ENCODE measurements around the gene FNBP1. TPM values are rescaled to one million over a fixed set of nuclear protein-coding genes. Genes with fewer than 3 reads are reported as not detected.
A peak's percentile ranks its signal among the peaks of the same experiment; 100 is the strongest.

Gene FNBP1
- total and polyA plus RNA-seq, 2 experiments from 2014 or later: 26.6 to 28.8 TPM

- TF ChIP-seq, protein P1, sequence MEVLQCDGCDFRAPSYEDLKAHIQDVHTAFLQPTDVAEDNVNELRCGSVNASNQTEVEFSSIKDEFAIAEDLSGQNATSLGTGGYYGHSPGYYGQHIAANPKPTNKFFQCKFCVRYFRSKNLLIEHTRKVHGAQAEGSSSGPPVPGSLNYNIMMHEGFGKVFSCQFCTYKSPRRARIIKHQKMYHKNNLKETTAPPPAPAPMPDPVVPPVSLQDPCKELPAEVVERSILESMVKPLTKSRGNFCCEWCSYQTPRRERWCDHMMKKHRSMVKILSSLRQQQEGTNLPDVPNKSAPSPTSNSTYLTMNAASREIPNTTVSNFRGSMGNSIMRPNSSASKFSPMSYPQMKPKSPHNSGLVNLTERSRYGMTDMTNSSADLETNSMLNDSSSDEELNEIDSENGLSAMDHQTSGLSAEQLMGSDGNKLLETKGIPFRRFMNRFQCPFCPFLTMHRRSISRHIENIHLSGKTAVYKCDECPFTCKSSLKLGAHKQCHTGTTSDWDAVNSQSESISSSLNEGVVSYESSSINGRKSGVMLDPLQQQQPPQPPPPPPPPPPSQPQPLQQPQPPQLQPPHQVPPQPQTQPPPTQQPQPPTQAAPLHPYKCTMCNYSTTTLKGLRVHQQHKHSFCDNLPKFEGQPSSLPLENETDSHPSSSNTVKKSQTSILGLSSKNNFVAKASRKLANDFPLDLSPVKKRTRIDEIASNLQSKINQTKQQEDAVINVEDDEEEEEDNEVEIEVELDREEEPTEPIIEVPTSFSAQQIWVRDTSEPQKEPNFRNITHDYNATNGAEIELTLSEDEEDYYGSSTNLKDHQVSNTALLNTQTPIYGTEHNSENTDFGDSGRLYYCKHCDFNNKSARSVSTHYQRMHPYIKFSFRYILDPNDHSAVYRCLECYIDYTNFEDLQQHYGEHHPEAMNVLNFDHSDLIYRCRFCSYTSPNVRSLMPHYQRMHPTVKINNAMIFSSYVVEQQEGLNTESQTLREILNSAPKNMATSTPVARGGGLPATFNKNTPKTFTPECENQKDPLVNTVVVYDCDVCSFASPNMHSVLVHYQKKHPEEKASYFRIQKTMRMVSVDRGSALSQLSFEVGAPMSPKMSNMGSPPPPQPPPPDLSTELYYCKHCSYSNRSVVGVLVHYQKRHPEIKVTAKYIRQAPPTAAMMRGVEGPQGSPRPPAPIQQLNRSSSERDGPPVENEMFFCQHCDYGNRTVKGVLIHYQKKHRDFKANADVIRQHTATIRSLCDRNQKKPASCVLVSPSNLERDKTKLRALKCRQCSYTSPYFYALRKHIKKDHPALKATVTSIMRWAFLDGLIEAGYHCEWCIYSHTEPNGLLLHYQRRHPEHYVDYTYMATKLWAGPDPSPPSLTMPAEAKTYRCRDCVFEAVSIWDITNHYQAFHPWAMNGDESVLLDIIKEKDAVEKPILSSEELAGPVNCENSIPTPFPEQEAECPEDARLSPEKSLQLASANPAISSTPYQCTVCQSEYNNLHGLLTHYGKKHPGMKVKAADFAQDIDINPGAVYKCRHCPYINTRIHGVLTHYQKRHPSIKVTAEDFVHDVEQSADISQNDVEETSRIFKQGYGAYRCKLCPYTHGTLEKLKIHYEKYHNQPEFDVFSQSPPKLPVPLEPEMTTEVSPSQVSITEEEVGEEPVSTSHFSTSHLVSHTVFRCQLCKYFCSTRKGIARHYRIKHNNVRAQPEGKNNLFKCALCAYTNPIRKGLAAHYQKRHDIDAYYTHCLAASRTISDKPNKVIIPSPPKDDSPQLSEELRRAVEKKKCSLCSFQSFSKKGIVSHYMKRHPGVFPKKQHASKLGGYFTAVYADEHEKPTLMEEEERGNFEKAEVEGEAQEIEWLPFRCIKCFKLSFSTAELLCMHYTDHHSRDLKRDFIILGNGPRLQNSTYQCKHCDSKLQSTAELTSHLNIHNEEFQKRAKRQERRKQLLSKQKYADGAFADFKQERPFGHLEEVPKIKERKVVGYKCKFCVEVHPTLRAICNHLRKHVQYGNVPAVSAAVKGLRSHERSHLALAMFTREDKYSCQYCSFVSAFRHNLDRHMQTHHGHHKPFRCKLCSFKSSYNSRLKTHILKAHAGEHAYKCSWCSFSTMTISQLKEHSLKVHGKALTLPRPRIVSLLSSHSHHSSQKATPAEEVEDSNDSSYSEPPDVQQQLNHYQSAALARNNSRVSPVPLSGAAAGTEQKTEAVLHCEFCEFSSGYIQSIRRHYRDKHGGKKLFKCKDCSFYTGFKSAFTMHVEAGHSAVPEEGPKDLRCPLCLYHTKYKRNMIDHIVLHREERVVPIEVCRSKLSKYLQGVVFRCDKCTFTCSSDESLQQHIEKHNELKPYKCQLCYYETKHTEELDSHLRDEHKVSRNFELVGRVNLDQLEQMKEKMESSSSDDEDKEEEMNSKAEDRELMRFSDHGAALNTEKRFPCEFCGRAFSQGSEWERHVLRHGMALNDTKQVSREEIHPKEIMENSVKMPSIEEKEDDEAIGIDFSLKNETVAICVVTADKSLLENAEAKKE (CRISPR knock-in tag; IDR thresholded peaks at IDR 0.05): no peak
- no peak for TF ChIP-seq JUNB (IDR thresholded peaks at IDR 0.05; ENCODE audit: unreplicated experiment)
- no peak for TF ChIP-seq ZNF331 (CRISPR knock-in tag; IDR thresholded peaks at IDR 0.05; ENCODE audit: low read depth)
- no peak for TF ChIP-seq NANOG (IDR thresholded peaks at IDR 0.05; ENCODE audit: borderline replicate concordance)
- TF ChIP-seq CREB1 (CRISPR knock-in tag; IDR thresholded peaks at IDR 0.05; ENCODE audit: low read depth): no peak
Measured at GRCh38 chr9:130051855-130052254, 8.9 kb upstream of the FNBP1 start (continued).

GRCh38 chr9:130050462-130050861, 7.5 kb upstream of the FNBP1 start:
- peaks cover 23% of the 10 kb centered on the region for H3K4me1 Mint-ChIP-seq
- Histone ChIP-seq H3K79me2 (replicated peaks; ENCODE audit: insufficient read depth) (peaks cover 28% of the 10 kb centered on the region), H3K27ac (ENCODE audit: low read depth) (peak overlapping the region; percentile 72; the same call in 1 of the 2 replicates), H3F3A (replicated peaks; ENCODE audit: low read depth) (peaks cover 3% of the 10 kb centered on the region; the same call in 1 of the 2 replicates), H2AFZ (no peak overlapping the region), H3K36me3 (ENCODE audit: insufficient read depth) (no peaks in the 10 kb centered on the region), H3K4me3 (no peak overlapping the region), H3K9me2 (ENCODE audit: insufficient read depth) (no peaks in the 10 kb centered on the region), H3K4me2 (0 out of 2 replicates have a peak overlapping the region, but pooled peaks have one; percentile 31), H3K27me3 (ENCODE audit: insufficient read depth) (peaks cover 1% of the 10 kb centered on the region; the same call in 1 of the 2 replicates), H4K20me1 (replicated peaks; ENCODE audit: insufficient read depth) (no peaks in the 10 kb centered on the region), H3K4me1 (ENCODE audit: insufficient read depth) (peaks cover 32% of the 10 kb centered on the region)
- H3K4me3 Mint-ChIP-seq: no peak overlapping the region
- H3K27ac Mint-ChIP-seq: peak overlapping the region; percentile 38; the same call in 1 of the 2 replicates
- no peaks in the 10 kb centered on the region for H3K9me3 Mint-ChIP-seq
- ATAC-seq (no peak), DNase-seq (ENCODE audit: low spot score) (no peak)
- H3K36me3 Mint-ChIP-seq (ENCODE audit: low read depth): no peaks in the 10 kb centered on the region; the same call in 2 of the 3 replicates
- H3K27me3 Mint-ChIP-seq (ENCODE audit: insufficient read depth, low read depth, poor library complexity): peaks cover 3% of the 10 kb centered on the region
- TF ChIP-seq NANOG (IDR thresholded peaks at IDR 0.05; ENCODE audit: borderline replicate concordance) (no peak), EZH2 (IDR thresholded peaks at IDR 0.05; ENCODE audit: low read depth, unreplicated experiment) (no peak), ZNF114 (CRISPR knock-in tag; IDR thresholded peaks at IDR 0.05) (no peak), ZNF331 (CRISPR knock-in tag; IDR thresholded peaks at IDR 0.05; ENCODE audit: low read depth) (no peak), JUNB (IDR thresholded peaks at IDR 0.05; ENCODE audit: unreplicated experiment) (no peak), EZH2phosphoT487 (IDR thresholded peaks at IDR 0.05; ENCODE audit: unreplicated experiment) (no peak), POLR2AphosphoS5 (IDR thresholded peaks at IDR 0.05; ENCODE audit: low read depth) (no peak), CREB1 (CRISPR knock-in tag; IDR thresholded peaks at IDR 0.05; ENCODE audit: low read depth) (no peak), REST (IDR thresholded peaks at IDR 0.05; ENCODE audit: unreplicated experiment) (no peak)
- TF ChIP-seq, protein P2, sequence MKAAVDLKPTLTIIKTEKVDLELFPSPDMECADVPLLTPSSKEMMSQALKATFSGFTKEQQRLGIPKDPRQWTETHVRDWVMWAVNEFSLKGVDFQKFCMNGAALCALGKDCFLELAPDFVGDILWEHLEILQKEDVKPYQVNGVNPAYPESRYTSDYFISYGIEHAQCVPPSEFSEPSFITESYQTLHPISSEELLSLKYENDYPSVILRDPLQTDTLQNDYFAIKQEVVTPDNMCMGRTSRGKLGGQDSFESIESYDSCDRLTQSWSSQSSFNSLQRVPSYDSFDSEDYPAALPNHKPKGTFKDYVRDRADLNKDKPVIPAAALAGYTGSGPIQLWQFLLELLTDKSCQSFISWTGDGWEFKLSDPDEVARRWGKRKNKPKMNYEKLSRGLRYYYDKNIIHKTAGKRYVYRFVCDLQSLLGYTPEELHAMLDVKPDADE (IDR thresholded peaks at IDR 0.05): no peak
- TF ChIP-seq, protein P3, sequence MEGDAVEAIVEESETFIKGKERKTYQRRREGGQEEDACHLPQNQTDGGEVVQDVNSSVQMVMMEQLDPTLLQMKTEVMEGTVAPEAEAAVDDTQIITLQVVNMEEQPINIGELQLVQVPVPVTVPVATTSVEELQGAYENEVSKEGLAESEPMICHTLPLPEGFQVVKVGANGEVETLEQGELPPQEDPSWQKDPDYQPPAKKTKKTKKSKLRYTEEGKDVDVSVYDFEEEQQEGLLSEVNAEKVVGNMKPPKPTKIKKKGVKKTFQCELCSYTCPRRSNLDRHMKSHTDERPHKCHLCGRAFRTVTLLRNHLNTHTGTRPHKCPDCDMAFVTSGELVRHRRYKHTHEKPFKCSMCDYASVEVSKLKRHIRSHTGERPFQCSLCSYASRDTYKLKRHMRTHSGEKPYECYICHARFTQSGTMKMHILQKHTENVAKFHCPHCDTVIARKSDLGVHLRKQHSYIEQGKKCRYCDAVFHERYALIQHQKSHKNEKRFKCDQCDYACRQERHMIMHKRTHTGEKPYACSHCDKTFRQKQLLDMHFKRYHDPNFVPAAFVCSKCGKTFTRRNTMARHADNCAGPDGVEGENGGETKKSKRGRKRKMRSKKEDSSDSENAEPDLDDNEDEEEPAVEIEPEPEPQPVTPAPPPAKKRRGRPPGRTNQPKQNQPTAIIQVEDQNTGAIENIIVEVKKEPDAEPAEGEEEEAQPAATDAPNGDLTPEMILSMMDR (conservative IDR thresholded peaks at IDR 0.05; ENCODE audit: low read depth in 2 of 2): no peak
